ENCODE results near the gene SMAD5.

SMAD5 gene

GRCh38 chr5:136200130-136200529 is 67.5 kb downstream of the SMAD5 start:
- no peak for DNase-seq

- no peak for DNase-seq
Measured at GRCh38 chr5:136200761-136201160, 68.1 kb downstream of the SMAD5 start.

DNA sequence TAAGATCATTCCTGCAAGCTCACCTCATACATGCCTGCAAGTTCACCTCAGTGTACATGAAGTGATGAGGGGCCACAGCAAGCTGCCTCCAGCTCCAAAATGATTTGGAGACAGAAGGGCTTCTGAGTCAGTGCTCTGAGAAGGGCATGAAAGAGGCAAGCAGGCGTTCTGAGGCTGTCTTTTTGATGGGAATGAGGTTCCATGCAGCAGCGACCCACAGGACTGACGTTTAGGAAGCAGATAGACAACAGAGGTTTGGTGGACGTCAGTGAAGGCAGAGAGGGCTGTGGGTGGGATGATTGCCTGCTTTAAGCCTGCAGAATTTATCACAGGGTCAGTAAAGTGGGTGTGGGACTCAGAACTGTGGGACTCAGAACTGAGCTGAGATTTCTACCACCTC is 69.2 kb downstream of the SMAD5 start:
- DNase-seq, result no peak

DNA sequence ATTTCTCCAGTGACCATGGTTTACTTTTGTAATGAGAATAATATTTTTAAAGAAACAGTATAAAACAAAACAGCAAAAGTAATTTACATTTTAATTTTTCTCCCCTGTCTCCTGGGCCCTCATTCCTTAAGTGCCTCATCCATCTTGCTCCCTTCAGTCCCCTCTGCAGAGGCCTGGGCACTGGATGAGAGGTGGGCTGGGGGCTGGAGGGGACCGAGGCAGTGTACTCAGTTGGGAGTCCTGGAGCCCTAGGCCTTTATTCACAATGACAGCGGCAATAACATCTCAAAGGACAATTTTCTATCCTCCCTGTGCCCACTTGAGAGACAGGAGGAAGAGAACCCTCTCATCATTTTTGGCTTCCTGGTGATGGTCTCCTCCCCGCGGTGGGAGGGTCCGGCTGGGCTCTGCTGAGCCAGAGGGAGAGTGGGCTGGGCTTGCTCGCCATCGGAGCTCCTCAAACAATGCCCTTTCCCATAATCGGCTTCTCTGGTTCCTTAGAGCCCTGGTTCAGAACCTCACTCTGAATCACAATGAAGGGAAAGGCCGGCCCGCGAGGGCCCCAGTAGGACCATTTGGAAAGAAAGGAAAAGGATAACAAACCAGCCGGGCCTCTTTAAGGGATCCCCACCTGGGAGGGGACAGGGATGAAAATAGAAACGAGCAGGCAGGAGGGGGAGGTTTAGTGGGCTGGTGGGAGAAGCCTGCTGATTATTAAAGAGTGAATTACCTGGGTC is 70.0 kb downstream of the SMAD5 start:
- no peak for DNase-seq

DNA sequence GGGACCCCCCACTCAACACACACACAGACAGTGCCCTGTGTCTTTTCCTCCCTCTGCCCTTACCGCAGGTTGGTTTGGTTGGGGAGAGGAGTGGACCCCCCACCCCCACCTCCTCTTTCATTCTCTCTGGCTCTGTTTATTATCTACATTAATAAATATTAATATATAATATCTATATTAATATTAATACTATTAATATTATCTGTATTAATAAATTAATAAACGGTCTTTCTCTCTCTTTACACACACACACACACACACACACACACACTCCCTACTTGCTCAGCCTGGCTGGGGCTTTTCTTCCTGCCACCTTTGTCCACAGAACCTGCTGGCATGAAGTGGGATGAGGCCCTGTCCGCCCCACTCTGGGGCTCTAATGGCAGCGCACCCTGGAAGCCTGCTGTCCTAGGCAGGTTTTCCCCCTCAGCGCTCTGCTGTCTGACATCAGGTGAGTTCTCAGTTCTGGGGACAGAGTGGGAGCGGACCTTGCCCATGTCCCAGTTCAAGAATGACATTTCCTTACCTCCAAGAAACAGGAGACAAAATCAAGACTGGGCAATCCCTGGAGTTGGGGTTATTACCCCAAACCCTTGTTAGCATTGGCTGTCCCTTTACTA is 70.8 kb downstream of the SMAD5 start:
- no peak for DNase-seq

GRCh38 chr5:136205061-136205702 is 72.5 kb downstream of the SMAD5 start:
- DNase-seq, result no peak

DNA sequence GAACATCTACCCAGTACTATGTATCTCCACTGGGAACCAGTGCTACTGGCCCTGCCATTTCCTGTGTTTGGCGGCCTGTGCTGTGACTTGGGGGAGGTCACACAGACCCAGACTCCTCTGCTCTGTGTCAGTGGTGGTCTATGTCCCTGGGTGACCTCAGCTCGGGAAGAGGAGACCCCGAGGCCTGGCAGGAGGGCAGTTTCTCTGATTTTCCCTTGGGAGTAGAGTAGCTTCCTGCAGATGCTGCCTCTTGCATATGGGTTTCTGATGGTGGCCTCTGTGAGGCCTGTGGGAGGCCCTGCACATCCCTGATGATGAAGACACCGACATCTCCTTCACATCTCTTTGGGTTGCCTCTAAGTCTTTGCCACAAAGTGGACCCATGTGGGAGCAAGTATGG is 73.3 kb downstream of the SMAD5 start:
- DNase-seq, result no peak

DNA sequence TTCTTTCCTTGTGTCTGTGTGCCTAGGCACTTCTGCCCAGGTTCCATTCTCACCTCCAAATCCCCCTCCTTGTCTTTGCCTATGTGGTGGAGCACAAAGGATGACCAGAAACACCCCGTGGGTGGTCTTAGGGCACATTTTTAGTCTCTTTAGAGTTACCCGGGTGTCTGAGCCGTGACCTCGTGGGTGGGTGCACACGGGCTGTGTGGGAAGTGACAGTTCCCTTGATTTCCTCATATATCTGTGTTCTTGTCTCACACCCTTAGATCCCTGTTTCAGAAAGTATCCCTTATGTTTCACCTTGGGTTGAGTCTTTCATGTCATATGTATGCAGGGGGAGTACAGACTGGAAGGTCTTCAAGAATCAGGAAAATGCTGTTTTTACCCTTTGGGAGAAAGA is 73.7 kb downstream of the SMAD5 start:
- DNase-seq, result no peak

DNA sequence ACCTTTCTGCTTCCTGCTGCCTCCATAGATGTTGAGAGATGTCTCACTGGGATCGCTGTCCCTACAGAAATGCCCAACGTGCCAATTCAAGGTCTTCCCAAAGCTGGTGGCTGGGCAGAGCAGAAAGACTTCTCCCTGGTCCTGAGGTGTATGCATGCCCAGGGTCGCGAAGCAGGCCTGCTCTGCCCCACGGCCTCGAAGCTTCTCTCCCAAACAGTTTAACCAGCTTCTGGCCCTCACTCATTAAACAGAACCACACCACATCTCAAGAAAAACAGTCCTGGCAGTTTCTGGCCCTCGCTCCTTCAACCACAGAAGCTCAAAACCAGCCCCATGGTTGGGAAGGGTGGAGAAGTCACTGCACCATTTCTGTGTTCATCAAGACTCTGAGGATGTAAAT is 75.0 kb downstream of the SMAD5 start:
- DNase-seq, result no peak

DNA sequence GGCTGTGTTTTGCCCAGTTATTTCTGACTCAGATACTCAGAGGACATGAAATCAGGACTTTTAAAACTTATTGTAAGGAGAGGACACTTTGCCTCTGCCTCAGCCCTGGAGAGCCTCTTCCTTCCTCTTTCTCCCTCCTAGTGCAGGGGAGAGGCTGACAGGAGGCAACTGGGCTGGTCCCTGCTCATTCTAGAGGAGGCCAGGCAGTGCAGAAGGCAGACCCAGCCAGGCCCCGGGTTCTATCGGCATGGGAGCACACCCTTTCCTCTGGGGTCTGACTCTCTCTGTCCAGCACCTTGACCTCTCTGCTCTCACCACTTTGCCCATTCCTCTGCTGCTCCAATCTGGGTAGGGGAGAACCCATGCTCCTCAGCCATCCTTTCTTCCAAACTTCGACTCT is 76.3 kb downstream of the SMAD5 start:
- no peak for DNase-seq

GRCh38 chr5:136209346-136209910 is 76.8 kb downstream of the SMAD5 start:
- no peak for DNase-seq

- no peak for DNase-seq
Measured at GRCh38 chr5:136210259-136210658, 77.6 kb downstream of the SMAD5 start.

DNA sequence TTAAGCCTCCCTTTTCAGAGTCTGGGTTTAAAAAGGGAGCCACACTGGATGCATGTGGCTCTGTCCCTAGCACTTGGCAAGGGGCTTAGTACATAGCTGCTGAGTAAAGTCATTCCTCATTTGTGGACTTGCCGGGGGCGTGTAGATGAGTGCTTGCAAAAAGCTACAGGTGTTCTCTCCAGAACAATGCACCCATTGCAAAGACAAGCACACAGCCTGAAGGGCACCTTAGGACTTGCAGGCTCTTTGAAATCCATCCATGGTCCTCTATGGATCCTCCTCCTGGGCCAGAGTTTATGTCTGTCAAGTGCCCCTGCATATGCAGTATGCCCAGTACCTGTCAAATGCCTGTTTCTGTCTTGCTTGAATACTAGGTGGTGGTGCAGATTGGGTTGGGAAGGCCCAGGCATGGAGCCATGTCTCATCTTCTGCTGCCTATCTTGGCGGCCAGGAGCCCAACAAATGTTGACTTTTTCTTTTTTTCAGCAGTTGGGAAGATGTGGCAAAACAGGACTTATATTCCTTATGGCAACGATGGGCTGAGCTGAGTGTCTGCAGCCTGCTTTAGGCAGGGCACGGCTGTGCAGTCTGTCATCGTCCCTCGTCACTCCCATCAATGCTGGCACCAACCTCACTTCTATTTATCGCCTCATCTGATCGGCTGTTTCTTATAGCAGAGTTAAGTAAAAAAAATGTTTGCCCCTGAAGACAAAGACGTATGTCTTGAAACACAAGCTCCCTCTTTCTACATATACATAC is 78.8 kb downstream of the SMAD5 start:
- DNase-seq, result no peak

DNA sequence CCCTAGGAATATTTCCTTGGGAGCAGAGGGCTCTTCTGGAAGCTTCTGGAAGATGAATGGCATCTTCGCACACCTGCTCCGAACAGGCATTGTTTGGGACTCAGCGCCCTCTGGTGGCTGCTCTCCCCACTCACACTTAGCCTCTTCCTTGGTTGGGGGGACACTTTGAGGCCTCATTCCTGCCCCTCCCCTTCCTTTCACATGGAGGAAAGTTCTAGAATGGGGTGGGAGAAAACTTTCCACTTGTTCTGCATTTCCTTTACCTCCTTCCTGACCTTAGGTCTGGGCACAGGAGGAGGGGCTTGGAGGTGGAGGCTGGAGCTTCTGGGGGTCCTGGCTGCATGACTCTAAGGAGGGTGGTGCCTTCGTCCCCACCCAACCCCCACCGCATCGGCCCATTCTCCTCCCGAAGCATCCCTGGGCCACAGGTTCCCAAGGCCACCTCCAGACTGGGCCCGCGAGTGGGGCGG is 79.6 kb downstream of the SMAD5 start:
- peak; percentile 42 for DNase-seq

- no peak for DNase-seq
Measured at GRCh38 chr5:136213919-136214493, 81.4 kb downstream of the SMAD5 start.

GRCh38 chr5:136215812-136216211 is 83.2 kb downstream of the SMAD5 start:
- no peak for DNase-seq

DNA sequence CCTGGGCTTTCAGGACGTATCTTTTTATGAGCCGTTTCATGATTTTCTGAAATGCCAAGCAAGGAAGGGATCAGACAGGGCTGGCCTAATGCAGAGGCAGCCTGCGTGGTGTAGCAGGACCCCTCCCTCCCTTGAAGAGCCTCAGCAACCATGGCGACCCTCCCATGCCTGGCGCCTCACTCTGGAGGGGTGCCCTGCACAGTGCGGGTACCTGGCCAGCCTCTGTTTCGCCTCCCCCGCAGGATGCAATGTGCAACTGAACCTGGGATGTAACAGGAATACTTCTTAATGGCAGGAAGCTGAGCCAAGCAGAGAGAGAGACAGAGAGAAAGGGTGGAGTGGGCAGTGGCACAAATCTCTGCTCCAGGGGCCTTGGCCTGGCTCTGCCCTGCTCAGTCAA is 83.6 kb downstream of the SMAD5 start:
- DNase-seq, result no peak

DNA sequence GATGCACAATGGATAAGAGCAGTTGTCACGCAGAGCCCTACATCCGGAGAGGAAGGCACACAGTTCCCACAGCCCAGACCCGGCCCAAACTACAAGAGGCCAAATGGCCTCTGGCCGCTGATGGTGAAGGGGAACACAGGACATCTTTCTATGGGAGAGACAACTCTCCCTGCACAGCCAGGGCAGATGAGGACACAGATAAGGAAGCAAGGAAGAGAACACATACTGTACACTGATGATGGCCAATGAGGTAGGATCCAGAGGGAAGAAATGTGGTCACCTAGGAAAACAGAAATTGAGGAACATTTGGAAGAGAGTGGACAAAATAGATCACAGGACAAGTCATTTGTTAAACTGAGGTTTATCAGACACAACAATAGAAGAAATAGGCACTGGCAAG is 88.7 kb downstream of the SMAD5 start:
- DNase-seq, result no peak

DNA sequence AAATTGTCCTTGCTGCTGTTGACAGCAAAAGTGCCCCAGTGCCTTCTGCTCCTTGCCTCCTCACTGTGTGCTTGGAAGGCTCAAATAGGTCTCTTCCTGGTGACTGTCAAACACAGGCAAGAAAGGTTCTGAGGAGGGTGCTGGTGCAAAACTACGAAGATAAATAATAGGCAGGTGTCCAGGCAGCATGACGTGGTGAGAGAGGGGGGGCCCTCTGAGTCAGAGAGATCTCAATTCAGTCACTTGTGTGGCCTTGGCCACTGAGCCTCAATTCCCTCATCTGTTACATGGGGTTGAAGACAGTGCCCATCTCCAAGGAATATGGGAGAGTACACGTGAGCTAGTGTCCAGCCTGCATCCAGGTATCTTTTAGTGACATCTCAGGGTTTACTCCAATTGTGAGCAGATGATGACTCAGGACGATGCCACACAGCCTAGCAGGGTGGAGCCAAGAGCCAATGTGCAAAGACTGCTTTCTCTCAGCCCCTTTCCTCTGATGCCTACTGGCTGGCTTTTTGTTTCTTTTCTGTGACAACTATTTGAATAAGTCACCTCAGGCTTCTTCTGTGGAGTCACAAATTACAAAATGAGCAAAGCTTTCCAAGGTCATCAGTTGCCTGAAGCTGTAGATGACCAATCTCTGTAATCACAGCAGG is 90.1 kb downstream of the SMAD5 start:
- DNase-seq, result no peak

- no peak for DNase-seq
Measured at GRCh38 chr5:136225796-136226195, 93.2 kb downstream of the SMAD5 start.

- DNase-seq, result no peak
Measured at GRCh38 chr5:136226401-136226800, 93.8 kb downstream of the SMAD5 start.

DNA sequence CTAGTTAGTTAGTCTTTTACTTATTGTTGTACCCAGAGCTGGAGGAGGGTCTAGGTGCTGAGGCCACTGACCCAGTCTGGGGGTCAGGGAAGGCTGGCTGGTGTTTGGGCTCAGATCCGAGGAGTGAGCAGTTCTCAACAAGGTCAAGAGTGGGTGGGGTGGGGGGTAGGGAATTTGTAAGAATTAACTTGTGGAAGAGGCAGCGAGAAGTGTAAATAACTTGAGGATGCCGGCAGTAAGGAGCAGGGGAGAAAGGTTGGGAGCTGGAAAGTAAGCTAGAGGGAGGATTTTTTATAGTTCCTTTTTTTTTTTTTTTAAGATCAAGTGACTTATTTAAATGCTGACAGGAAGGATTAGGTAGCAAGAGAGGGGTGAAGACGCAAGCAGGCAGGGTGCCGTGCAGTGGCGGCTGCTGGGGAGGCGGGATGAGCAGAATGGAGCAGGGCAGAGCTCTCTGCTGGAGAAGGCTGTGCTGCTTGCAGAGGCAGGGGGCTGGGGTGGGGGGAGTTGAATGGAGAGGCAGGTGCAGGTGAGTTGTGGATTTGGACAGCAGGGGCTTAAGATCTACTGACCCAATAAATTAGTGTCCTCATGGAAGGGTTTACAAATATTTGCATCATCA is 95.6 kb downstream of the SMAD5 start:
- DNase-seq, result no peak
